ENCODE data around the gene CHAC2.
"Not testable (repeated sequence)": the region's sequence is repeated elsewhere in the genome, so short reads cannot be mapped to it uniquely, and the experiment has no call there.

CHAC2 gene

GRCh38 chr2:53750041-53750768, 17.4 kb upstream of the CHAC2 start:
- H3K9ac ChIP-seq (ENCODE audit: low read length): no peak overlapping the region

GRCh38 chr2:53751728-53752127, 15.9 kb upstream of the CHAC2 start:
- Histone ChIP-seq H3K4me3 (ENCODE audit: low read depth, low read length) (no peak overlapping the region), H3K36me3 (ENCODE audit: control insufficient read depth, insufficient read depth, low read length) (peaks cover 20% of the 10 kb centered on the region), H3K27me3 (ENCODE audit: control insufficient read depth, insufficient read depth, low read length) (no peaks in the 10 kb centered on the region), H3K27ac (ENCODE audit: low read depth, low read length) (no peak overlapping the region), H3K4me1 (ENCODE audit: control insufficient read depth, insufficient read depth, low read length) (no peaks in the 10 kb centered on the region), H3K9ac (ENCODE audit: low read length) (no peak overlapping the region), H3K9me3 (ENCODE audit: control insufficient read depth, insufficient read depth, low read depth, low read length) (no peaks in the 10 kb centered on the region)

More at GRCh38 chr2:53750041-53750768, 17.4 kb upstream of the CHAC2 start:
- Histone ChIP-seq H3K9me3 (ENCODE audit: control insufficient read depth, insufficient read depth, low read depth, low read length) (no peaks in the 10 kb centered on the region), H3K4me1 (ENCODE audit: control insufficient read depth, insufficient read depth, low read length) (no peaks in the 10 kb centered on the region), H3K27me3 (ENCODE audit: control insufficient read depth, insufficient read depth, low read length) (no peaks in the 10 kb centered on the region), H3K36me3 (ENCODE audit: control insufficient read depth, insufficient read depth, low read length) (peaks cover 13% of the 10 kb centered on the region), H3K27ac (ENCODE audit: low read depth, low read length) (no peak overlapping the region), H3K4me3 (ENCODE audit: low read depth, low read length) (no peak overlapping the region)

GRCh38 chr2:53752385-53752784, 15.2 kb upstream of the CHAC2 start:
- Histone ChIP-seq H3K36me3 (ENCODE audit: control insufficient read depth, insufficient read depth, low read length) (peaks cover 21% of the 10 kb centered on the region), H3K9ac (ENCODE audit: low read length) (no peak overlapping the region), H3K27ac (ENCODE audit: low read depth, low read length) (no peak overlapping the region; the same call in 1 of the 2 replicates)

GRCh38 chr2:53753041-53753440, 14.6 kb upstream of the CHAC2 start:
- Histone ChIP-seq H3K36me3 (ENCODE audit: control insufficient read depth, insufficient read depth, low read length) (peaks cover 15% of the 10 kb centered on the region), H3K27ac (ENCODE audit: low read depth, low read length) (no peak overlapping the region), H3K4me1 (ENCODE audit: control insufficient read depth, insufficient read depth, low read length) (no peaks in the 10 kb centered on the region), H3K27me3 (ENCODE audit: control insufficient read depth, insufficient read depth, low read length) (no peaks in the 10 kb centered on the region), H3K9ac (ENCODE audit: low read length) (no peak overlapping the region), H3K9me3 (ENCODE audit: control insufficient read depth, insufficient read depth, low read depth, low read length) (no peaks in the 10 kb centered on the region), H3K4me3 (ENCODE audit: low read depth, low read length) (no peak overlapping the region)

More at GRCh38 chr2:53752385-53752784, 15.2 kb upstream of the CHAC2 start:
- Histone ChIP-seq H3K9me3 (ENCODE audit: control insufficient read depth, insufficient read depth, low read depth, low read length) (no peaks in the 10 kb centered on the region), H3K4me1 (ENCODE audit: control insufficient read depth, insufficient read depth, low read length) (no peaks in the 10 kb centered on the region), H3K27me3 (ENCODE audit: control insufficient read depth, insufficient read depth, low read length) (no peaks in the 10 kb centered on the region), H3K4me3 (ENCODE audit: low read depth, low read length) (no peak overlapping the region)

DNA sequence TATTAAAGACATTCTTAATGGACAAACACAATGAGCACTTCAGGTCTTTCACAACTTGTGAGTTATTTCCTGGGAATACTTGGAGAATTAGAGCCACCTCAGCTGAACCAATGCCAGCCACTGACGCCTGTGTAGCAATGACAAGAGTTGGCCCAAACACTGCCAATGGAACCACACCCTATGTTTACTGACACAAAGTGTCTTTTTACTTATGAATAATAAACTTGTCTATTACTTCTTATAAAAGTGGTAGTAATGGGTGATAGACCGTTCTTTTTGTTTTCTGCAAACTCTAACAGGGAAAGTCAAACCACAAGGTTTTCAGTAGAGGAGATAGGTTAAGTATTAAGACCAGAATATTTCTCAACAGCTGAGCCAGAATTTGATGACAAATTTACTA, 12.5 kb upstream of the CHAC2 start:
- H3K36me3 ChIP-seq (ENCODE audit: control insufficient read depth, insufficient read depth, low read length): peaks cover 12% of the 10 kb centered on the region
- no peaks in the 10 kb centered on the region for H3K4me1 ChIP-seq (ENCODE audit: control insufficient read depth, insufficient read depth, low read length)
- no peak overlapping the region for H3K9ac ChIP-seq (ENCODE audit: low read length)
- H3K27ac ChIP-seq (ENCODE audit: low read depth, low read length): no peak overlapping the region
- no peaks in the 10 kb centered on the region for H3K27me3 ChIP-seq (ENCODE audit: control insufficient read depth, insufficient read depth, low read length)
- H3K9me3 ChIP-seq (ENCODE audit: control insufficient read depth, insufficient read depth, low read depth, low read length): no peaks in the 10 kb centered on the region
- H3K4me3 ChIP-seq (ENCODE audit: low read depth, low read length): no peak overlapping the region

GRCh38 chr2:53756644-53757043, 11.0 kb upstream of the CHAC2 start:
- Histone ChIP-seq H3K27ac (ENCODE audit: low read depth, low read length) (no peak overlapping the region), H3K36me3 (ENCODE audit: control insufficient read depth, insufficient read depth, low read length) (peaks cover 12% of the 10 kb centered on the region), H3K4me3 (ENCODE audit: low read depth, low read length) (no peak overlapping the region), H3K9me3 (ENCODE audit: control insufficient read depth, insufficient read depth, low read depth, low read length) (no peaks in the 10 kb centered on the region), H3K27me3 (ENCODE audit: control insufficient read depth, insufficient read depth, low read length) (no peaks in the 10 kb centered on the region), H3K4me1 (ENCODE audit: control insufficient read depth, insufficient read depth, low read length) (no peaks in the 10 kb centered on the region), H3K9ac (ENCODE audit: low read length) (no peak overlapping the region)

DNA sequence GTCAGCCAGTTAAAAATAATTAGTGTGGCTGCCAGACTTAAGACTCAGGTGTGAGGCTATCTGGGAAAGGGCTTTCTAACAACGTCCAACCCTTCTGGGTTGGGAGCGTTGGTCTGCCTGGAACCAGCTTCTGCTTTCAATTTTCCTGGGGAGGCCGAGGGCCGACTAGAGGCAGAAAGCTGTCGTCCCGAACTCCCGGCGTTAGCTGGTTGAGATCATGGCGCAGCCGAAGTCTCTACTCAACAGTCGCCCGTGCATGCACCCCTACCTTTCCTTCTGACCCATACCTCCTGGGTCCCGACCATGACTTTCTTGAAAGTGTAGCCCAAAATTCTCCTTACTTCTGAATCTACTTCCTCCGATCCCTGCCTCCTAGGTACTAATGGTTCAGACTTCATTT, 10.4 kb upstream of the CHAC2 start:
- not testable (repeated sequence) for H3K9ac ChIP-seq (ENCODE audit: low read length); H3K27ac ChIP-seq (ENCODE audit: low read depth, low read length); H3K27me3 ChIP-seq (ENCODE audit: control insufficient read depth, insufficient read depth, low read length); H3K9me3 ChIP-seq (ENCODE audit: control insufficient read depth, insufficient read depth, low read depth, low read length); H3K4me1 ChIP-seq (ENCODE audit: control insufficient read depth, insufficient read depth, low read length); H3K4me3 ChIP-seq (ENCODE audit: low read depth, low read length)
- peaks cover 12% of the 10 kb centered on the region for H3K36me3 ChIP-seq (ENCODE audit: control insufficient read depth, insufficient read depth, low read length)

- no peaks in the 10 kb centered on the region for H3K9me3 ChIP-seq (ENCODE audit: control insufficient read depth, insufficient read depth, low read depth, low read length)
- H3K27ac ChIP-seq (ENCODE audit: low read depth, low read length): no peak overlapping the region
- H3K27me3 ChIP-seq (ENCODE audit: control insufficient read depth, insufficient read depth, low read length): no peaks in the 10 kb centered on the region
- H3K9ac ChIP-seq (ENCODE audit: low read length): no peak overlapping the region
- H3K36me3 ChIP-seq (ENCODE audit: control insufficient read depth, insufficient read depth, low read length): peaks cover 16% of the 10 kb centered on the region; the same call in 1 of the 2 replicates
- H3K4me1 ChIP-seq (ENCODE audit: control insufficient read depth, insufficient read depth, low read length): peaks cover 8% of the 10 kb centered on the region; the same call in 1 of the 2 replicates
- H3K4me3 ChIP-seq (ENCODE audit: low read depth, low read length): no peak overlapping the region
Measured at GRCh38 chr2:53765767-53766166, 1.8 kb upstream of the CHAC2 start.

- Histone ChIP-seq H3K9me3 (ENCODE audit: control insufficient read depth, insufficient read depth, low read depth, low read length) (no peaks in the 10 kb centered on the region), H3K4me1 (ENCODE audit: control insufficient read depth, insufficient read depth, low read length) (peaks cover 8% of the 10 kb centered on the region; the same call in 1 of the 2 replicates), H3K36me3 (ENCODE audit: control insufficient read depth, insufficient read depth, low read length) (peaks cover 7% of the 10 kb centered on the region; the same call in 1 of the 2 replicates), H3K27ac (ENCODE audit: low read depth, low read length) (peak overlapping the region; percentile 62), H3K4me3 (ENCODE audit: low read depth, low read length) (peak overlapping the region; percentile 89), H3K27me3 (ENCODE audit: control insufficient read depth, insufficient read depth, low read length) (no peaks in the 10 kb centered on the region), H3K9ac (ENCODE audit: low read length) (peak overlapping the region; percentile 83)
Measured at GRCh38 chr2:53768242-53768542, 588 bp downstream of the CHAC2 start.

DNA sequence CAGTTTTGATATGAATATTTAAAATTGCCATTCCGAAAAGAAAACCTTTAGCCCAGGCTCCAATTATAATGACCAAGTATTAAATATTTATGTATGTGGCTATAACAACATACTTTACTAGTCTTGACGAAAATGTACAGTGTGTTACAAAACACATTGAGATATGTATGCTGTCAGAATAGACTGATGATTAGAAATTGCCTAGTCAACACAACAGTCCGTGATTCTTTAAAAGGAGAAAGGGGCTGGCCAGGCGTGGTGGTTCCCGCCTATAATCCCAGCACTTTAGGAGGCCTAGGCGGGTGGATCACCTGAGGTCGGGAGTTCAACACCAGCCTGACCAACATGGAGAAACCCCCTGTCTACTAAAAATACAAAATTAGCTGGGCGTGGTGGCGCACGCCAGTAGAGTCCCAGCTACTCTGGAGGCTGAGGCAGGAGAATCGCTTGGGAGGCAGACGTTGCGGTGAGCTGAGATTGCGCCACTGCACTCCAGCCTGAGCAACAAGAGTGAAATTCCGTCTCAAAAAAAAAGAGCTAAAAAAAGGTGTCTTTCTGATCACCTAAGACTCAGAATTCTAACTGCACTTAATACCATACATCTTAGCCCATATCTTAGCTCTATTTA, 1.8 kb downstream of the CHAC2 start:
- H3K36me3 ChIP-seq (ENCODE audit: control insufficient read depth, insufficient read depth, low read length): peaks cover 10% of the 10 kb centered on the region
- no peaks in the 10 kb centered on the region for H3K9me3 ChIP-seq (ENCODE audit: control insufficient read depth, insufficient read depth, low read depth, low read length)
- peaks cover 8% of the 10 kb centered on the region; the same call in 1 of the 2 replicates for H3K4me1 ChIP-seq (ENCODE audit: control insufficient read depth, insufficient read depth, low read length)
- no peak overlapping the region for H3K27ac ChIP-seq (ENCODE audit: low read depth, low read length)
- no peak overlapping the region for H3K9ac ChIP-seq (ENCODE audit: low read length)
- H3K27me3 ChIP-seq (ENCODE audit: control insufficient read depth, insufficient read depth, low read length): no peaks in the 10 kb centered on the region
- peak overlapping the region; percentile 89; the same call in 1 of the 2 replicates for H3K4me3 ChIP-seq (ENCODE audit: low read depth, low read length)

GRCh38 chr2:53770264-53770663, 2.7 kb downstream of the CHAC2 start:
- Histone ChIP-seq H3K4me3 (ENCODE audit: low read depth, low read length) (no peak overlapping the region), H3K27ac (ENCODE audit: low read depth, low read length) (no peak overlapping the region), H3K9ac (ENCODE audit: low read length) (no peak overlapping the region), H3K9me3 (ENCODE audit: control insufficient read depth, insufficient read depth, low read depth, low read length) (no peaks in the 10 kb centered on the region), H3K4me1 (ENCODE audit: control insufficient read depth, insufficient read depth, low read length) (peaks cover 8% of the 10 kb centered on the region; the same call in 1 of the 2 replicates), H3K36me3 (ENCODE audit: control insufficient read depth, insufficient read depth, low read length) (peaks cover 7% of the 10 kb centered on the region), H3K27me3 (ENCODE audit: control insufficient read depth, insufficient read depth, low read length) (no peaks in the 10 kb centered on the region)
